ENCODE data around the gene CADM2. TPM values are rescaled to one million over a fixed set of nuclear protein-coding genes. Genes with fewer than 3 reads are reported as not detected.
A peak's percentile ranks its signal among the peaks of the same experiment; 100 is the strongest.

CADM2 gene
- total RNA-seq, 1 donor from 2014 or later = 2.9 TPM

DNA sequence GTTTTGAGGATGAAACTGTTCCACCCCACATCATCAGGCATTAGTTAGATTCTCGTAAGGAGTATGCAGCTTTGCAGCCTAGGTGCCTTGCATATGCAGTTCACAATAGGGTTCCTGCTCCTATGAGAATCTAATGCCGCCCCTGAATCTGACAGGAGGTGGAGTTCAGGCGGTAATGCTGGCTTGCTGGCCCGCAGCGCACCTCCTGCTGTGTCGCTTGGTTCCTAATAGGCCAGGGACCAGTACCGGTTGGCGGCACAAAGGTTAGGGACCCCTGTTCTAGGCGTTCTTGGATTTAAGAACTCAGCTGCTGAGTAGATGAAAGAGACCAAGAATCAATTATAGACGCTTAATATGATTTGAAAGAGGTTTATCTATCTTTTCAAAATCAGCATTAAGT, 595.4 kb downstream of the CADM2 start:
- no peaks in the 10 kb centered on the region for H3K9me3 Mint-ChIP-seq (ENCODE audit: unreplicated experiment)
- Histone ChIP-seq H3K9ac (ENCODE audit: low read length) (no peak overlapping the region), H3K36me3 (ENCODE audit: insufficient read depth, low read length) (no peaks in the 10 kb centered on the region), H4K20me1 (ENCODE audit: insufficient read depth, low read length) (no peaks in the 10 kb centered on the region), H2AFZ (ENCODE audit: low read depth, low read length) (no peak overlapping the region), H3K79me2 (ENCODE audit: insufficient read depth, low read length) (no peaks in the 10 kb centered on the region), H3K9me3 (ENCODE audit: insufficient read depth, low read depth, low read length) (no peaks in the 10 kb centered on the region), H3K4me3 (ENCODE audit: insufficient read depth, low read depth, low read length) (no peak overlapping the region), H3K4me1 (ENCODE audit: insufficient read depth, low read length) (no peaks in the 10 kb centered on the region), H3K27me3 (ENCODE audit: insufficient read depth, low read length) (no peaks in the 10 kb centered on the region), H3K27ac (ENCODE audit: low read depth, low read length) (no peak overlapping the region), H3K4me2 (ENCODE audit: low read length) (no peak overlapping the region)
- TF ChIP-seq, protein P1, sequence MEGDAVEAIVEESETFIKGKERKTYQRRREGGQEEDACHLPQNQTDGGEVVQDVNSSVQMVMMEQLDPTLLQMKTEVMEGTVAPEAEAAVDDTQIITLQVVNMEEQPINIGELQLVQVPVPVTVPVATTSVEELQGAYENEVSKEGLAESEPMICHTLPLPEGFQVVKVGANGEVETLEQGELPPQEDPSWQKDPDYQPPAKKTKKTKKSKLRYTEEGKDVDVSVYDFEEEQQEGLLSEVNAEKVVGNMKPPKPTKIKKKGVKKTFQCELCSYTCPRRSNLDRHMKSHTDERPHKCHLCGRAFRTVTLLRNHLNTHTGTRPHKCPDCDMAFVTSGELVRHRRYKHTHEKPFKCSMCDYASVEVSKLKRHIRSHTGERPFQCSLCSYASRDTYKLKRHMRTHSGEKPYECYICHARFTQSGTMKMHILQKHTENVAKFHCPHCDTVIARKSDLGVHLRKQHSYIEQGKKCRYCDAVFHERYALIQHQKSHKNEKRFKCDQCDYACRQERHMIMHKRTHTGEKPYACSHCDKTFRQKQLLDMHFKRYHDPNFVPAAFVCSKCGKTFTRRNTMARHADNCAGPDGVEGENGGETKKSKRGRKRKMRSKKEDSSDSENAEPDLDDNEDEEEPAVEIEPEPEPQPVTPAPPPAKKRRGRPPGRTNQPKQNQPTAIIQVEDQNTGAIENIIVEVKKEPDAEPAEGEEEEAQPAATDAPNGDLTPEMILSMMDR (IDR thresholded peaks at IDR 0.05; ENCODE audit: insufficient read depth, low read depth, low read length) = no peak
- TF ChIP-seq EZH2 (IDR thresholded peaks at IDR 0.05; ENCODE audit: insufficient read depth, low read length) = no peak
- H3K4me1 Mint-ChIP-seq (ENCODE audit: low read depth, unreplicated experiment) = no peaks in the 10 kb centered on the region
- FAIRE-seq (no peak), DNase-seq (ENCODE audit: low read depth) (no peak)
- no peak overlapping the region for H3K27ac Mint-ChIP-seq (ENCODE audit: unreplicated experiment)
- no peak overlapping the region for H3K4me3 Mint-ChIP-seq (ENCODE audit: unreplicated experiment)
- no peaks in the 10 kb centered on the region for H3K36me3 Mint-ChIP-seq (ENCODE audit: low read depth, unreplicated experiment)
- no peaks in the 10 kb centered on the region for H3K27me3 Mint-ChIP-seq (ENCODE audit: low read depth, unreplicated experiment)

DNA sequence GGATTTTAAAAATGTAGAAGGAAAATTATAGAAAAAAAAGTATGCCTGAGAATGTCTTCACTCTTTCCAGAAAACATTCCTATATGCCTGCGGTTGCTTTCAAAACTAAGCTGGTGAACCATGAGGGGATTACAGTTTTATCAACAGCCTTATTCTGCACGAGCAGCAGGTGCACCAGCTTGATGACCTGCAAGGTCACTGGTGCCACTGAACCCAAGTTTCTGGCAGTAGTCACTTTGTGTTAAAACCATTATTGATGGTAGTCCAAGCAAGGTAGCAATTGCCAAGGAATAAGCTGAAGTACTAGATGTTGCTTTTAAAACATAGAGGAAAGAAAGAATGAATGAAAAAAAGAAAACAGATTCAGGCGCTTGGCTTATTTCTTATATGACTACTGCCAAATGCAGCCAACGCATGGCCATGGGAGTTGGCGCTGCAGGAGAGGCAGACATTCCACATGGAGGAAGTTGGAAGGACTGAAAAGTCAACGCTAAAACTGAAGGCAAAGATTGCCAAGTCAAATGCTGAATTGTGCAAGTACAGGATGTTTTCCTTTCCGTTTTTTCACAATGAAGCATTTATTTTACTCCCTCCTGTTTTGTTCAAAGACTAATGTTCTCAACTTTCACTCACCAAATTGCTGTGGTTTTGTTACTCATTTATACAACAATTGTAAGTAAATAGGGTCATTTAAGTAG, 601.4 kb downstream of the CADM2 start:
- H4K20me1 ChIP-seq (ENCODE audit: insufficient read depth, low read length) = no peaks in the 10 kb centered on the region
- no peak overlapping the region for H3K27ac ChIP-seq (ENCODE audit: low read depth, low read length)
- no peaks in the 10 kb centered on the region for H3K36me3 Mint-ChIP-seq (ENCODE audit: low read depth, unreplicated experiment)
- no peaks in the 10 kb centered on the region for H3K36me3 ChIP-seq (ENCODE audit: insufficient read depth, low read length)
- H3K27ac Mint-ChIP-seq (ENCODE audit: unreplicated experiment) = no peak overlapping the region
- H3K9ac ChIP-seq (ENCODE audit: low read length) = no peak overlapping the region
- H3K9me3 ChIP-seq (ENCODE audit: insufficient read depth, low read depth, low read length) = no peaks in the 10 kb centered on the region
- no peaks in the 10 kb centered on the region for H3K79me2 ChIP-seq (ENCODE audit: insufficient read depth, low read length)
- TF ChIP-seq, protein P1 (IDR thresholded peaks at IDR 0.05; ENCODE audit: insufficient read depth, low read depth, low read length) = no peak
- no peak for TF ChIP-seq EZH2 (IDR thresholded peaks at IDR 0.05; ENCODE audit: insufficient read depth, low read length)
- no peaks in the 10 kb centered on the region for H3K9me3 Mint-ChIP-seq (ENCODE audit: unreplicated experiment)
- no peak for FAIRE-seq
- H3K4me3 ChIP-seq (ENCODE audit: insufficient read depth, low read depth, low read length) = no peak overlapping the region
- H3K4me2 ChIP-seq (ENCODE audit: low read length) = peak overlapping the region; percentile 22
- no peaks in the 10 kb centered on the region for H3K27me3 ChIP-seq (ENCODE audit: insufficient read depth, low read length)
- no peaks in the 10 kb centered on the region for H3K4me1 ChIP-seq (ENCODE audit: insufficient read depth, low read length)
- DNase-seq (ENCODE audit: low read depth) = peak; percentile 84
- H2AFZ ChIP-seq (ENCODE audit: low read depth, low read length) = peak overlapping the region; percentile 43
- no peak overlapping the region for H3K4me3 Mint-ChIP-seq (ENCODE audit: unreplicated experiment)
- no peaks in the 10 kb centered on the region for H3K27me3 Mint-ChIP-seq (ENCODE audit: low read depth, unreplicated experiment)
- no peaks in the 10 kb centered on the region for H3K4me1 Mint-ChIP-seq (ENCODE audit: low read depth, unreplicated experiment)

DNA sequence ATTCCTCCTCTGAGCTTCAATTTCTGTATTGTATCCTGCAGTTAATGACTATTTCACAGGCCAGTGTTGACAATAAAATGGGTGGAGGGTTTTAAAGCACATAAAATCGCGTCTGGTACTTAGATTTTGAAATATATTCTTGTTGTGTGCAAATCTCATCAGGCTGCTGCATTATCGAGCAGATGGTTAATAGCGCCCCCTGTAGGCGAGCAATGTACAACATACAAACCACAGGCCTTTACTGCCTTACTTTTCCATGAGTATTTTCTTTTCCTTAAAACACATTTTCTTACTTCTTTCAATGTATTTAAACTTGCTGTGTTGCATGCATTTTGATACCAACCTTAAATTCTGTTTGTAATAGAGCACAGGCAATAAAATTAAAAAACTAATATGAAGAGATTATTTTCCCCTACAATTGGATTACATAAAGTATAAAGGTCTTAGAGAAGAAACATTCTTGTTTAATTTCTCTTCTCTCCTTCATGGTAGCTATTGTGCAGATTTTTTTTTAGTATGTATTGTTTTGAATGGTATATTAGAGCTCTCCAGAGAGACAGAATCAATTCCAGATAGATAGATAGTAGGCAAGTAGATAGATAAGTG, 608.4 kb downstream of the CADM2 start:
- Mint-ChIP-seq H3K4me1 (ENCODE audit: low read depth, unreplicated experiment) (peaks cover under 1% of the 10 kb centered on the region), H3K27me3 (ENCODE audit: low read depth, unreplicated experiment) (no peaks in the 10 kb centered on the region), H3K4me3 (ENCODE audit: unreplicated experiment) (no peak overlapping the region), H3K36me3 (ENCODE audit: low read depth, unreplicated experiment) (no peaks in the 10 kb centered on the region), H3K9me3 (ENCODE audit: unreplicated experiment) (no peaks in the 10 kb centered on the region), H3K27ac (ENCODE audit: unreplicated experiment) (no peak overlapping the region)
- Histone ChIP-seq H4K20me1 (ENCODE audit: insufficient read depth, low read length) (no peaks in the 10 kb centered on the region), H3K9ac (ENCODE audit: low read length) (no peak overlapping the region), H3K36me3 (ENCODE audit: insufficient read depth, low read length) (no peaks in the 10 kb centered on the region), H3K79me2 (ENCODE audit: insufficient read depth, low read length) (no peaks in the 10 kb centered on the region), H3K27me3 (ENCODE audit: insufficient read depth, low read length) (no peaks in the 10 kb centered on the region), H3K4me3 (ENCODE audit: insufficient read depth, low read depth, low read length) (no peak overlapping the region), H2AFZ (ENCODE audit: low read depth, low read length) (no peak overlapping the region), H3K9me3 (ENCODE audit: insufficient read depth, low read depth, low read length) (no peaks in the 10 kb centered on the region), H3K4me2 (ENCODE audit: low read length) (no peak overlapping the region), H3K27ac (ENCODE audit: low read depth, low read length) (no peak overlapping the region), H3K4me1 (ENCODE audit: insufficient read depth, low read length) (no peaks in the 10 kb centered on the region)
- no peak for TF ChIP-seq EZH2 (IDR thresholded peaks at IDR 0.05; ENCODE audit: insufficient read depth, low read length)
- TF ChIP-seq, protein P1 (IDR thresholded peaks at IDR 0.05; ENCODE audit: insufficient read depth, low read depth, low read length) = peak; percentile 68
- DNase-seq (ENCODE audit: low read depth) (no peak), FAIRE-seq (no peak)
